Measurements from ENCODE around the gene MRPS34. TPM values are rescaled to one million over a fixed set of nuclear protein-coding genes. Genes with fewer than 3 reads are reported as not detected.

The MRPS34 gene
- total RNA-seq, 1 donor from 2014 or later, result 60.4 TPM

GRCh38 chr16:1788095-1788707, 15.3 kb upstream of the MRPS34 start:
- Mint-ChIP-seq H3K4me3 (ENCODE audit: unreplicated experiment) (no peak overlapping the region), H3K4me1 (ENCODE audit: low read depth) (peaks cover 10% of the 10 kb centered on the region), H3K36me3 (ENCODE audit: low read depth) (peaks cover 2% of the 10 kb centered on the region), H3K27ac (ENCODE audit: unreplicated experiment) (no peak overlapping the region), H3K27me3 (ENCODE audit: low read depth) (no peaks in the 10 kb centered on the region), H3K9me3 (ENCODE audit: low read depth) (no peaks in the 10 kb centered on the region)
- DNase-seq (ENCODE audit: low spot score), result peak; percentile 89
- no peak for TF ChIP-seq CTCF (IDR thresholded peaks at IDR 0.05)

GRCh38 chr16:1787322-1788094, 14.6 kb upstream of the MRPS34 start:
- Mint-ChIP-seq H3K4me3 (ENCODE audit: unreplicated experiment) (no peak overlapping the region), H3K4me1 (ENCODE audit: low read depth) (peaks cover 10% of the 10 kb centered on the region), H3K9me3 (ENCODE audit: low read depth) (no peaks in the 10 kb centered on the region), H3K27ac (ENCODE audit: unreplicated experiment) (no peak overlapping the region), H3K36me3 (ENCODE audit: low read depth) (peaks cover 2% of the 10 kb centered on the region), H3K27me3 (ENCODE audit: low read depth) (no peaks in the 10 kb centered on the region)
- TF ChIP-seq CTCF (IDR thresholded peaks at IDR 0.05), result no peak
- DNase-seq (ENCODE audit: low spot score), result peak; percentile 91

- DNase-seq (ENCODE audit: low spot score), result no peak
- no peaks in the 10 kb centered on the region for H3K27me3 Mint-ChIP-seq (ENCODE audit: low read depth)
- no peak overlapping the region for H3K27ac Mint-ChIP-seq (ENCODE audit: unreplicated experiment)
- H3K9me3 Mint-ChIP-seq (ENCODE audit: low read depth), result no peaks in the 10 kb centered on the region
- no peak for TF ChIP-seq CTCF (IDR thresholded peaks at IDR 0.05)
- peaks cover 10% of the 10 kb centered on the region for H3K4me1 Mint-ChIP-seq (ENCODE audit: low read depth)
- H3K36me3 Mint-ChIP-seq (ENCODE audit: low read depth), result peaks cover 2% of the 10 kb centered on the region
- no peak overlapping the region for H3K4me3 Mint-ChIP-seq (ENCODE audit: unreplicated experiment)
These were observed 14.1 kb upstream of the MRPS34 start for GRCh38 chr16:1787056-1787321.

- no peak for TF ChIP-seq CTCF (IDR thresholded peaks at IDR 0.05)
- H3K4me3 Mint-ChIP-seq (ENCODE audit: unreplicated experiment), result no peak overlapping the region
- peak; percentile 93 for DNase-seq (ENCODE audit: low spot score)
- peaks cover 2% of the 10 kb centered on the region for H3K36me3 Mint-ChIP-seq (ENCODE audit: low read depth)
- H3K27ac Mint-ChIP-seq (ENCODE audit: unreplicated experiment), result no peak overlapping the region
- peaks cover 15% of the 10 kb centered on the region for H3K4me1 Mint-ChIP-seq (ENCODE audit: low read depth)
- H3K9me3 Mint-ChIP-seq (ENCODE audit: low read depth), result no peaks in the 10 kb centered on the region
- no peaks in the 10 kb centered on the region for H3K27me3 Mint-ChIP-seq (ENCODE audit: low read depth)
These were observed 13.5 kb upstream of the MRPS34 start for GRCh38 chr16:1786242-1787055.

GRCh38 chr16:1785846-1786170, 12.9 kb upstream of the MRPS34 start:
- H3K9me3 Mint-ChIP-seq (ENCODE audit: low read depth), result no peaks in the 10 kb centered on the region
- H3K27ac Mint-ChIP-seq (ENCODE audit: unreplicated experiment), result no peak overlapping the region
- H3K4me1 Mint-ChIP-seq (ENCODE audit: low read depth), result peaks cover 21% of the 10 kb centered on the region
- TF ChIP-seq CTCF (IDR thresholded peaks at IDR 0.05), result no peak
- no peaks in the 10 kb centered on the region for H3K27me3 Mint-ChIP-seq (ENCODE audit: low read depth)
- H3K4me3 Mint-ChIP-seq (ENCODE audit: unreplicated experiment), result no peak overlapping the region
- peaks cover 2% of the 10 kb centered on the region for H3K36me3 Mint-ChIP-seq (ENCODE audit: low read depth)
- no peak for DNase-seq (ENCODE audit: low spot score)
